Esophagus squamous epithelium (tissue), 4 donors: ENCODE data around the gene KRTAP5-11.

Experiments
- POLR2A ChIP-seq, 4 donors: fragments of 450-650 bp; IDR thresholded peaks; one replicate each; pipeline ENCODE4 v1.6.1; 2017; ENCODE audit warnings: antibody characterized with exemption in 4 of 4, mild to moderate bottlenecking in 4 of 4, moderate library complexity in 3 of 4
- TF ChIP-seq, protein P1 (sequence below), 6 experiments: fragments of 450-650 bp in 4 of 6; fragments of 200-600 bp in 2 of 6; sonication (generic) in 2 of 6; IDR thresholded peaks; one replicate each; pipeline ENCODE4 v1.5.1; 2016 to 2019; ENCODE audit warnings: antibody characterized with exemption in 6 of 6, mild to moderate bottlenecking in 4 of 6, moderate library complexity in 4 of 6

DNA sequence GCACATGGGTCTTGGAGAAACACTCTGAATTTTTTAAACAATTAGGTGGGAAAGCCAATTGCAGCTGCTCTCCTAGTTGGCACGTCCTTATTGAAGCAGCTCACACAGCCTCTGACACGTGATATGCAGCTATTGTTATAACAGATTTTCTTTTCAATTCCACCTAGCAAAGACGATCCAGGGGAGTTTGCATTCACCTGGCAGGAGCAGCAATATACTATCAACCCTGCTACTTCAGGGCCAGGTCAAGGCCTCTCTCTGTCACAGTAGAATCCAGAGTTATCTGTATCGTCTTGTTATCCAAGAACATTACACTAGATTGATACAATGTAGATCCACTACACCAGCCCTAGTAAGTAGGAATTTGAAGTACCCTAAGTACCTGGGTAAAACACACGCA lies 8.3 kb downstream of the KRTAP5-11 start:
- TF ChIP-seq, protein P1, sequence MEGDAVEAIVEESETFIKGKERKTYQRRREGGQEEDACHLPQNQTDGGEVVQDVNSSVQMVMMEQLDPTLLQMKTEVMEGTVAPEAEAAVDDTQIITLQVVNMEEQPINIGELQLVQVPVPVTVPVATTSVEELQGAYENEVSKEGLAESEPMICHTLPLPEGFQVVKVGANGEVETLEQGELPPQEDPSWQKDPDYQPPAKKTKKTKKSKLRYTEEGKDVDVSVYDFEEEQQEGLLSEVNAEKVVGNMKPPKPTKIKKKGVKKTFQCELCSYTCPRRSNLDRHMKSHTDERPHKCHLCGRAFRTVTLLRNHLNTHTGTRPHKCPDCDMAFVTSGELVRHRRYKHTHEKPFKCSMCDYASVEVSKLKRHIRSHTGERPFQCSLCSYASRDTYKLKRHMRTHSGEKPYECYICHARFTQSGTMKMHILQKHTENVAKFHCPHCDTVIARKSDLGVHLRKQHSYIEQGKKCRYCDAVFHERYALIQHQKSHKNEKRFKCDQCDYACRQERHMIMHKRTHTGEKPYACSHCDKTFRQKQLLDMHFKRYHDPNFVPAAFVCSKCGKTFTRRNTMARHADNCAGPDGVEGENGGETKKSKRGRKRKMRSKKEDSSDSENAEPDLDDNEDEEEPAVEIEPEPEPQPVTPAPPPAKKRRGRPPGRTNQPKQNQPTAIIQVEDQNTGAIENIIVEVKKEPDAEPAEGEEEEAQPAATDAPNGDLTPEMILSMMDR (IDR thresholded peaks at IDR 0.05), result no peak
- no peak for TF ChIP-seq POLR2A (IDR thresholded peaks at IDR 0.05)
